Measurements from ENCODE around the gene ALG1.
"Not testable (repeated sequence)": the region's sequence is repeated elsewhere in the genome, so short reads cannot be mapped to it uniquely, and the experiment has no call there.

The ALG1 gene

GRCh38 chr16:5075637-5076036 lies 4.0 kb downstream of the ALG1 start:
- no peak for DNase-seq

DNA sequence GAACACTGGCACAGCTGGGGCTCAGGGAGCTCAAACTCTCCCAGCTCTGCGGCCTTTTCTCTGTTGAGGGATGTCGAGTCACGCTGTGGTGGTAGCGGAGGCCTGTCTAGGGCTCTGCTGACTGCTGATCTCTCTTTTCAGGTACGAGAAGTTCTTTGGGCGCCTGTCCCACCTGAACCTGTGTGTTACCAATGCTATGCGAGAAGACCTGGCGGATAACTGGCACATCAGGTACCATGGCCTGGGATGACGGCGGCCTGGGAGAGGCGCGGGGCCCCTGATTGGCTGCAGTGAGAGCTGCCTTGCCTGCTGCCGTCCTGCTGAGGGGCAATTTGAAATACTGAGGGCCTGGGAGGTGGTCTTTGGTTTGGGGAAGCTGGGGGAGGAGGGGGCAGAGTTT lies 5.7 kb downstream of the ALG1 start:
- no peak for DNase-seq

DNA sequence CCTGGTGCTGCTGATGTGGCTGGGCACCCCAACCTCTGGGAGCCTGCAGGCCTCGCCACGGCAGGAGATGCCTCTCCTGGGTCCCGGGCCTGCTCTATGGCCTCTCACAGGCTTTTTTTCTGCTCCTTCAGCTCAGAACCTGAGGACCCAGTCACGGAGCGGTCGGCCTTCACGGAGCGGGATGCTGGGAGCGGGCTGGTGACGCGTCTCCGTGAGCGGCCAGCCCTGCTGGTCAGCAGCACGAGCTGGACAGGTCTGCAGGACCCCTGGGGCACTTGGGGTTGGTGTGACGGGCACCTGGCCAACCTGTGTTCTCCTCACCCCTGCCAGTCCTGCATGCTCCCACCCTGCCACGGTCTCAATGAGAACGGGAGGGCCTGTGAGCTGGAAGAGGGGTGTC lies 7.0 kb downstream of the ALG1 start:
- no peak for DNase-seq

DNA sequence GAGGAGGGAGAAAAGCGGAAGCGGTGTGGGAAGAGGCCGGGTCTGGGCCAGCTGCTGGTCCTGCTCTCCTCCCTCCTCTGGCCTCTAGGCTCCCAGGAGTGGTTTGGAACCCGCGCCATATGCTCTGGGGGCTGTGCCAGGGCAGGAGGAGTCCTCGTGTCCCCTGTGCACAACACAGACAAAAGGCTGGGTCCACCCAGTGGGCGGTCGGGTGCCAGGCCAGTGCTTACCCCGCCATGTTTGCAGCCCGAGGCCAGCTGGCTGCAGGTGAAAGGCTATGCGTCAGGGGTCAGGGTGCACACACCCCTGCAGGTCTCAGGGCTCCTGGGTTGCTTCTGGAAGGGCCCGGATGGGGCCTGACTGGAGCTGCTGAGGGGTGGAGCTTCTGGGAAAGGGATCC lies 8.8 kb downstream of the ALG1 start:
- DNase-seq, result not testable (repeated sequence)

DNA sequence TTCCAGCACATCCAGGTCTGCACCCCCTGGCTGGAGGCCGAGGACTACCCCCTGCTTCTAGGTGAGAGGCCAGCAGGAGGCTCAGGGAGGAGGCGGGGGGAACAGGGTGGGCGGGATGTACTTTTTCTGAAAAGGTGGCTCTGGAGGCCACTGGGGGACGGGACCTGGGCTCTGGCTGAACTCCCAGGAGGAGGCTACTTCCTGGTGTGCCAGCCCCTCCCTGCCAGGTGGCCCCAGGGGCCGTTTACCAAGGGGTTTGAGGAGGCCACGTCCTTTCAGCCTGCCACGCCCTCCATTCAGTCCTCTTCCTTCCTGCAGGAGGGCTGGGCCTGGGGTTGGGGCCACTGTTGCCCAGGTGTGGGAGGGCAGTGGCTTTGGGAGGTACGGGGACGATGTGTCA lies 9.4 kb downstream of the ALG1 start:
- not testable (repeated sequence) for DNase-seq

DNA sequence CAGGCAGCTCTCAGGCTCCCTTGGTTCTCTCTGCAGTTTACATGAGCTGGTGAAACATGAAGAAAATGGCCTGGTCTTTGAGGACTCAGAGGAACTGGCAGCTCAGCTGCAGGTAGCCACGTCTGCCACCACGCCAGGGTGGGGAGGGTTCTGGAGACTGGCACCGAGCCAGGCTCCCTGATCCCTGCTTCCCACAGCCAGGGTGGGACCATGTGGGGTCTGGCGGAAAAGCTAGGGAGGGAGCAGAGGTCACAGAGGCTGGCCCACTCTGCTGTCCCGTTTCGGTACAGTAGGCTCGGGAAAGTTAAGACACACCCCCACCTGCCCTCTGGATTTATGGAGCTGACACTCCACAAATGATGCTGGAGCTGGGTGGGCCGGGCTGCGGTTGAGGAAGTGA lies 12.0 kb downstream of the ALG1 start:
- DNase-seq, result not testable (repeated sequence)

GRCh38 chr16:5084099-5084731 lies 12.6 kb downstream of the ALG1 start:
- DNase-seq, result not testable (repeated sequence)

GRCh38 chr16:5084802-5085201 lies 13.2 kb downstream of the ALG1 start:
- DNase-seq, result peak; percentile 67

- not testable (repeated sequence) for DNase-seq
Measured at GRCh38 chr16:5085716-5086115, 14.1 kb downstream of the ALG1 start.

GRCh38 chr16:5088086-5088790 lies 16.6 kb downstream of the ALG1 start:
- DNase-seq, result not testable (repeated sequence)

GRCh38 chr16:5088936-5089335 lies 17.3 kb downstream of the ALG1 start:
- not testable (repeated sequence) for DNase-seq

DNA sequence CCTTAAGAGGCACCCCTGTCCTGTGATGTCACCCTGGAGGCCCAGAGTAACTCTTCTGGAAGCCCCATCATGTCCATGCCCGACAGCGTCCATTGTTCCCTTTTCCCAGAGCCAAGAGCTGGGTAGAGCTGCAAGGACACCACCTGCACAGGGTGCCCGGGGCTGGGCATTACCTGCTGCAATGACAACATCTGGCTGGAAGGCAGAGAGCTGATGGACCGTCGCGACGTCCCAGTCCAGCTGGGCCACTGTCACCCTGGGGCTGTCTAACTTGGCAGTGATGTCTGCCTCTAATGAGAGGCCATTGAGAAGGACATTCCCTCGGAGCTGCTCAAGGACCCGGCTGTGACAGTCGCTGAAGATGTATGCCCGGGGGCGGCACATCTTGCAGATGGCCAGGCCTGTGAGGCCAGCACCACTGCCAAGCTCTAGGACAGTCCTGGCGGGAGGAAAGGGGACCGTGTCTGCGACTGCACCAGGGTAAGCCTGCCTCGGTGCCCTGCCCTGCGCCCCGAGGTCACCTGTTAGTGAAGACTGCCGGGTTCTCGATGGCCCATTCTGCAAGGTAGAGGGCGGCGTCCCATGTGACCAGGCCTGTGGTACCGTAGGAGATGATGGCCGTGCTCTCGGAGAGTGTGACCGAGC lies 18.4 kb downstream of the ALG1 start:
- not testable (repeated sequence) for DNase-seq

DNA sequence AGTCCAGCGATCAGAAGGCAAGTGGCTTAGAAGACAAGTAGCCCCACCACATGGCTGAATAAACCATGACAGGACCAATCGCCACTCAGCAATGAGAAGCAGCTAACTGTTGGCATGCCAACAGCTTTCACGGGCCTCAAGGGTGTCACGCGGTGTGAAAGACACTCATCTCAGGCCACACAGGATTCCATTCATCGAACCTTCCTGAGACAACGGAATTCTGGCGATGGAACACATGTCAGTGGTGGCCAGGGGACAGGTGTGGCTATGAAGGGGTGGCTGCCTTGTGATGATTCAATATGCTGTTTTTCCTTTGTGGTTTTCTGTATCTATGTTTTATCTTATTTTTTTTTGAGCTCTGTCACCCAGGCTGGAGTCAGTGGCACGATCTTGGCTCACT lies 18.9 kb downstream of the ALG1 start:
- not testable (repeated sequence) for DNase-seq

DNA sequence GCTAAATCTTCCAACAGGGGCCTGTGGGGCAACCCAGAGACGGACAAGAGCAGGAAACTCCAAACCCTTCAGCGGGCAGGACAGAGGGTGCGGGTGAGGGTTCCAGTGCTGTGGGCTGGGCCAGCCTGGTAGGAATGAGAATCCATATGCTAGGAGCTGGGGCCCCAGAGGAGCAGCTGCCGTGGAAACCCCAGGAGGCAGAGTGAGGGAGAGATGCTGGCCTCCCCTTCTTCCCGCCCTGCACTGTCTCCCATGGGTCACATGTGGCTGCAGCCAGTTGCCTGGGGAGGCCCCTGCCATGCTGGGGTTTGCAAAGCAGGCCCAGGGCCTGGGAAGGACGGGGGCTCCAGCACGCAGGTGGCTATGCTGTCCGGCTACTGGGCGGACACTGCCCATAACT lies 21.4 kb downstream of the ALG1 start:
- not testable (repeated sequence) for DNase-seq

DNA sequence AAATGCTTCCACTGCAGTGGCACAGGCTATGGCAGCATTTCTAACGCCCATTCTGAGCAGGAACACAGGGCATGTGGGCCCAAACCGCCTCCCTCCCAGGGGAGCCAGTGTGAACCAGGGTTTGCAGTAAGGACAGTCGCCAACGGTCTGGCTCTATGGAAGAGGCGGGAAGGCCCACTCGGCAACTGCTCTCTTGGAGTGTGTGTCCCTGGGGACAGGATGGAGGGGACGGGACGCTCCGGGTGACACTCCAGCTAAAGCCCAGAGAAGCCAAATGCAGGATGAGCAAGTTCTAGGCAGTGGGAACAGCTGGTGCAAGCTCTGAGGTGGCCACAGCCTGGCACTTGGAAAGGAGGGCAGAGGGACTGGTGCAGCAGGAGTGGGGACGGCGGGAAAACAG lies 22.1 kb downstream of the ALG1 start:
- not testable (repeated sequence) for DNase-seq

GRCh38 chr16:5095145-5095830 lies 23.6 kb downstream of the ALG1 start:
- DNase-seq, result not testable (repeated sequence)

DNA sequence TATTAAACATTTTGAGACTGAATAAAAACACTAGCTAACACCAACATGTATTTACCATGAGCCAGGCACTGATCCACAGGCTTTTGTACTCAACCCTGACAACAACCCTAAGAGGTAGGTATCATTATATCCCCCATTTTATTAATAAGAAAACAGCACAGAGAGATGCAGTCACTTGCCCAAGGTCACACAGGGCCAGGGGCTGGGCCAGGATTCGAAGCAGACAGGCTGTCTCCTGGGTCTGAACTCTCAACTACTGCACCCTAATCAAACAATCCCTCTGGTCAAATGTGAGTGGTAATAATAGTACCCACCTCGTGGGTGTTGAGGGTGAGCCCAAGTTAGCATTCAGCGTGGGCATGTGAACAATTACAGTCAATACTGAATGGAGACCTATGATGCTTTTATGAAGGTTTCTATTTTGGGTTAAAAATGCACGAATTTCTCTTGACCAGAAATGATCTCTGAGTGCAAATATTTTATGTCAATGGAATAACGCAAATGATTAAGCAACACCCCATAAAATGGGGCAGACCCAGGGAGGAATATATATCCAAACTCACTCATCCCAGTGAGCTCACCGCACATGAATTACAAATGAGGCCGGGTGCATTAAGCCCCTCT lies 24.9 kb downstream of the ALG1 start:
- DNase-seq, result not testable (repeated sequence)

DNA sequence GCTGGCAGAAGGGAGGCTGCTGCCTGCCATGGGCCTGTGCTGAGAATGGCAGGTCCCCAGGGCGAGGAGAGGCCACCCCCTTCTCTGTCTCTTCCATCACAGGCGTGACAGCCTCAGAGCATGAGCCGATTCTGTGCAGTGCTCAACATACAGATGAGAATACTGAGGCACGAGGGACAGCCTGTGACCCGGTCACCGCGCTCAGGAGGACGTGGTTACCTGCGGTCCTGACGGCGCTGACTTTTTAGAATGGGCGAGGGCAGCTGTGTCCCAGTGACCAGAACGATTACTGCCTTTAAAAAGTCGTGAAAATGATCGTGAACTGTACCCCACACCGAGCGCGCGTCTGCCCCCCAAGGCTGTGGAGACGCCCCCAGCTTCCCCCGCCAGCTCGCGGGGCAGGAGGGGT lies 25.4 kb downstream of the ALG1 start:
- DNase-seq, result peak; percentile 43

GRCh38 chr16:5097470-5098220 lies 26.0 kb downstream of the ALG1 start, which contains the start of gene EEF2KMT:
Gene EEF2KMT (minus strand): TSS chr16:5097795. CDS start chr16:5097739, 56 bp downstream.
- peak; percentile 98 for DNase-seq

GRCh38 chr16:5098221-5099159 lies 26.8 kb downstream of the ALG1 start:
- DNase-seq, result peak; percentile 74

- DNase-seq, result not testable (repeated sequence)
Measured at GRCh38 chr16:5099174-5099573, 27.5 kb downstream of the ALG1 start.
